H1 (cell line): ENCODE data around the gene RPL3.
A peak's percentile ranks its signal among the peaks of the same experiment; 100 is the strongest.

Experiments used
- ASH2L ChIP-seq: fragments of 200-600, 300-600 bp; sonication (generic); IDR thresholded peaks from one replicate; pipeline ENCODE4 v1.7.1; 2017; ENCODE audit warnings: low read length
- ATF3 ChIP-seq: IDR thresholded peaks from 2 replicates; pipeline ENCODE4 v1.6.1; 2011; ENCODE audit warnings: low read depth, mild to moderate bottlenecking, low read length; ENCODE audit not compliant: insufficient read depth
- CHD7 ChIP-seq: fragments of 300-600 bp; sonication (generic); IDR thresholded peaks from 2 replicates; pipeline ENCODE4 v1.7.1; 2012; ENCODE audit warnings: low read length, moderate library complexity, mild to moderate bottlenecking, inconsistent platforms; ENCODE audit not compliant: insufficient replicate concordance
- CTCF ChIP-seq, 3 experiments: IDR thresholded peaks; 1 replicate in 2 of 3; 2 replicates in 1 of 3; pipeline versions ENCODE4 v1.5.1 to v1.6.1; 2011; ENCODE audit warnings: low read length in 3 of 3, mild to moderate bottlenecking in 3 of 3, inconsistent platforms in 2 of 3, low read depth in 1 of 3, moderate library complexity in 1 of 3; ENCODE audit not compliant: insufficient read depth in 1 of 3; ENCODE audit errors: control extremely low read depth in 1 of 3
- EP300 ChIP-seq, 2 experiments: IDR thresholded peaks; 1 replicate in 1 of 2; 2 replicates in 1 of 2; pipeline ENCODE4 v1.6.1; 2011 to 2012; ENCODE audit warnings: low read depth in 2 of 2, low read length in 2 of 2, mild to moderate bottlenecking in 2 of 2, borderline replicate concordance in 1 of 2, inconsistent platforms in 1 of 2, moderate library complexity in 1 of 2
- EZH2 ChIP-seq: fragments of 200-600 bp; sonication (generic); IDR thresholded peaks from 2 replicates; pipeline ENCODE4 v1.7.1; 2012; ENCODE audit warnings: low read depth, mild to moderate bottlenecking, moderate library complexity, low read length, inconsistent platforms; ENCODE audit not compliant: severe bottlenecking
- FOSL1 ChIP-seq: IDR thresholded peaks from 2 replicates; pipeline ENCODE4 v1.6.1; 2011; ENCODE audit warnings: mild to moderate bottlenecking, low read depth, low read length, moderate library complexity; ENCODE audit not compliant: insufficient read depth
- MAFK ChIP-seq: IDR thresholded peaks from 2 replicates; pipeline ENCODE4 v1.6.1; 2012; ENCODE audit warnings: low read depth, mild to moderate bottlenecking, improper control_type of control experiment, low read length
- POLR2A ChIP-seq, 2 experiments: IDR thresholded peaks; 1 replicate in 1 of 2; 2 replicates in 1 of 2; pipeline ENCODE4 v1.6.1; 2011; ENCODE audit warnings: low read depth in 2 of 2, low read length in 2 of 2, mild to moderate bottlenecking in 2 of 2; ENCODE audit errors: control extremely low read depth in 1 of 2
- POLR2AphosphoS5 ChIP-seq: IDR thresholded peaks from 2 replicates; pipeline ENCODE4 v1.6.1; 2011; ENCODE audit warnings: low read depth, low read length
- SIN3A ChIP-seq, 2 experiments: IDR thresholded peaks in 1 of 2; conservative IDR thresholded peaks in 1 of 2; 2 replicates each; pipeline ENCODE4 v1.6.1; 2011 to 2012; ENCODE audit warnings: low read length in 2 of 2, improper control_type of control experiment in 1 of 2, low read depth in 1 of 2, mild to moderate bottlenecking in 1 of 2
- YY1 ChIP-seq: IDR thresholded peaks from 2 replicates; pipeline ENCODE4 v1.6.1; 2011; ENCODE audit warnings: low read depth, mild to moderate bottlenecking, low read length
- ZNF274 ChIP-seq: IDR thresholded peaks from 2 replicates; pipeline ENCODE4 v1.7.0; 2012; ENCODE audit warnings: low read length, borderline replicate concordance; ENCODE audit errors: extremely low read depth

- TF ChIP-seq SIN3A (conservative IDR thresholded peaks at IDR 0.05 in 1 of 2, IDR thresholded peaks at IDR 0.05 in 1 of 2; ENCODE audit: low read depth in 1 of 2, low read length in 2 of 2) (no peak), ASH2L (no peak), EZH2 (no peak), ATF3 (no peak), POLR2A (IDR thresholded peaks at IDR 0.05; ENCODE audit: control extremely low read depth in 1 of 2, low read depth in 2 of 2, low read length in 2 of 2) (no peak), EP300 (IDR thresholded peaks at IDR 0.05; ENCODE audit: borderline replicate concordance in 1 of 2, low read depth in 2 of 2, low read length in 2 of 2) (no peak), CTCF (IDR thresholded peaks at IDR 0.05; ENCODE audit: control extremely low read depth in 1 of 3, insufficient read depth in 1 of 3, low read depth in 1 of 3, low read length in 3 of 3) (peak; percentile 23 to 37 (median 29); a peak in 3 of 4 replicates), CHD7 (no peak), MAFK (no peak), ZNF274 (no peak), YY1 (no peak), POLR2AphosphoS5 (no peak), FOSL1 (no peak)
These were observed 27.9 kb downstream of the RPL3 start for GRCh38 chr22:39291523-39291922.
